Natural killer cell (primary cell): ENCODE results near the gene GRAMD2B. TPM values are rescaled to one million over a fixed set of nuclear protein-coding genes. Genes with fewer than 3 reads are reported as not detected.
A peak's percentile ranks its signal among the peaks of the same experiment; 100 is the strongest.

Experiments
- ATAC-seq, 3 donors: fragments of 150-1000 bp in 2 of 3; fragments of 200-7000 bp in 1 of 3; cut with Tn5 transposase; 1 replicate in 1 of 3; 2 replicates in 2 of 3; pipeline ENCODE4 v1.10.0; 2021; ENCODE audit warnings: mild to moderate bottlenecking in 2 of 3, moderate library complexity in 2 of 3
- DNase-seq, 2 donors: peaks; one replicate each; pipeline versions ENCODE4 v3.0.0 to v3.0.0-alpha.2; 2013 to 2021; ENCODE audit warnings: mixed read lengths in 1 of 2
- H3K27ac ChIP-seq: one replicate; pipeline ENCODE4 v1.5.1; 2013; ENCODE audit warnings: mild to moderate bottlenecking, low read length
- H3K27me3 ChIP-seq: one replicate; pipeline ENCODE4 v1.6.1; 2013; ENCODE audit warnings: low read length; ENCODE audit not compliant: control insufficient read depth, insufficient read depth
- H3K36me3 ChIP-seq: one replicate; pipeline ENCODE4 v1.6.1; 2013; ENCODE audit warnings: low read length; ENCODE audit not compliant: control insufficient read depth, insufficient read depth
- H3K4me1 ChIP-seq: one replicate; pipeline ENCODE4 v1.6.1; 2013; ENCODE audit warnings: low read length; ENCODE audit not compliant: control insufficient read depth, insufficient read depth
- H3K4me3 ChIP-seq: one replicate; pipeline ENCODE4 v1.5.1; 2013; ENCODE audit warnings: low read length
- H3K9me3 ChIP-seq: one replicate; pipeline ENCODE4 v1.6.1; 2013; ENCODE audit warnings: low read length; ENCODE audit not compliant: control insufficient read depth, insufficient read depth
- H3K27ac Mint-ChIP-seq, 2 donors: one replicate each; pipeline ENCODE4 v1.8.0; 2022; ENCODE audit warnings: mild to moderate bottlenecking in 2 of 2, mixed read lengths in 2 of 2, moderate library complexity in 1 of 2
- H3K27me3 Mint-ChIP-seq, 2 donors: one replicate each; pipeline ENCODE4 v1.8.0; 2022; ENCODE audit warnings: low read depth in 2 of 2, mixed read lengths in 2 of 2
- H3K36me3 Mint-ChIP-seq: one replicate; pipeline ENCODE4 v1.8.0; 2022; ENCODE audit warnings: mixed read lengths
- H3K4me1 Mint-ChIP-seq, 2 donors: one replicate each; pipeline ENCODE4 v1.8.0; 2022; ENCODE audit warnings: mixed read lengths in 2 of 2
- H3K4me3 Mint-ChIP-seq: one replicate; pipeline ENCODE4 v1.8.0; 2022; ENCODE audit warnings: mild to moderate bottlenecking, moderate library complexity, mixed read lengths
- H3K9me3 Mint-ChIP-seq, 2 donors: one replicate each; pipeline ENCODE4 v1.8.0; 2022; ENCODE audit warnings: mixed read lengths in 2 of 2
- WGBS: methylation state at CpG from one replicate; pipeline ENCODE4 v1.1.7; 2013; ENCODE audit warnings: missing lambda C conversion rate; ENCODE audit not compliant: insufficient coverage; 5-methylcytosine and 5-hydroxymethylcytosine counted together
- intact Hi-C: fragments of 100-400 bp; cut with micrococcal nuclease; formaldehyde crosslinking; loops from one replicate; pipeline ENCODE4 v1.14.2; 2022
- total RNA-seq, 4 donors: library from RNA; stranded (reverse); fragments of 120-200 nt in 1 of 4; gene quantifications; one replicate each; pipeline versions ENCODE4 v1.2.3 to v1.2.4, GENCODE V29; 2013 to 2022
- TF ChIP-seq, protein P1 (sequence below): fragments of 200-600 bp; IDR thresholded peaks from one replicate; pipeline ENCODE4 v1.8.0; 2022; ENCODE audit warnings: antibody characterized with exemption

GRAMD2B gene
- total RNA-seq, 3 donors from 2014 or later (not counting 1 experiment from before 2014, with no cell fraction given) = 9.2 to 15.4 (median 10.0) TPM

DNA sequence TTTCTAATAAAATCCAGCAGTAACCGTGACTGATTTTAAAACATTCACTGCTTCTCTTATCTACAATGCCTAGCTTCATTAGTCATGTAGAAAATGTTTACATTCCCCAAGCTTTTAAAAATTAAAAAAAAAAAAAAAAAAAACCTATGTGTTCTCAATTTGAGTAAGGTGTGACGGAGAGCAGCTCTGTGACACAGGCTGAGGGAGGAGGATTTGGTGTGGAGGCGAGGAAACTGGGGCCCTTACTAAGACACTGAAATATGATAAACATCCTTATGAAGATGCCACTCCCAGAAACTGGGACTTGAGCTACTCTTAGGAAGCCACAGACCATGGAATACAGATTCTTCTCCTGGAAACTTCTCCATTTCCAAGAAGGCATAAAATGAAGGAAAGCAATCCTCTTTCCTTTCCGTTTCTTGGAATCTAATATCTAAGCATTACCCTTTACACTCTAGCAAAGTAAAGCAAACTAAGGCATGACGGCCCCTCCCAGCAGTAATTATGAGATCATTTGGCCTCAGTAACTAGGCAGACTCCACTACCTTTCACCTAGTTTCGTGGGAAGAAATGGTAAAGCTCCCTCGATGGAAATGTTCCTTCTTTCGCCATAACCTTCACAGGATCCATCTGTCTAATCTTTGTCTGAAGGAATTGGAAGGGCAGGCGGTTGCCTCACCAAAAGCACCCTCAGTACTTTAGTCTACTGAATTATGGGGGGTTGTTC, 23.5 kb downstream of the GRAMD2B start:
- H3K36me3 ChIP-seq = no peaks in the 10 kb centered on the region
- no peaks in the 10 kb centered on the region for H3K27me3 ChIP-seq
- Mint-ChIP-seq H3K4me3 (no peak overlapping the region), H3K36me3 (no peaks in the 10 kb centered on the region), H3K4me1 (peaks cover 49 to 52% of the 10 kb centered on the region in 2 donors), H3K9me3 (no peaks in the 10 kb centered on the region), H3K27ac (peak overlapping the region in 1 of 2 donors; percentile 79), H3K27me3 (no peaks in the 10 kb centered on the region)
- intact Hi-C loops = no loop called here
- no peaks in the 10 kb centered on the region for H3K9me3 ChIP-seq
- peaks cover 18% of the 10 kb centered on the region for H3K4me1 ChIP-seq
- TF ChIP-seq, protein P1, sequence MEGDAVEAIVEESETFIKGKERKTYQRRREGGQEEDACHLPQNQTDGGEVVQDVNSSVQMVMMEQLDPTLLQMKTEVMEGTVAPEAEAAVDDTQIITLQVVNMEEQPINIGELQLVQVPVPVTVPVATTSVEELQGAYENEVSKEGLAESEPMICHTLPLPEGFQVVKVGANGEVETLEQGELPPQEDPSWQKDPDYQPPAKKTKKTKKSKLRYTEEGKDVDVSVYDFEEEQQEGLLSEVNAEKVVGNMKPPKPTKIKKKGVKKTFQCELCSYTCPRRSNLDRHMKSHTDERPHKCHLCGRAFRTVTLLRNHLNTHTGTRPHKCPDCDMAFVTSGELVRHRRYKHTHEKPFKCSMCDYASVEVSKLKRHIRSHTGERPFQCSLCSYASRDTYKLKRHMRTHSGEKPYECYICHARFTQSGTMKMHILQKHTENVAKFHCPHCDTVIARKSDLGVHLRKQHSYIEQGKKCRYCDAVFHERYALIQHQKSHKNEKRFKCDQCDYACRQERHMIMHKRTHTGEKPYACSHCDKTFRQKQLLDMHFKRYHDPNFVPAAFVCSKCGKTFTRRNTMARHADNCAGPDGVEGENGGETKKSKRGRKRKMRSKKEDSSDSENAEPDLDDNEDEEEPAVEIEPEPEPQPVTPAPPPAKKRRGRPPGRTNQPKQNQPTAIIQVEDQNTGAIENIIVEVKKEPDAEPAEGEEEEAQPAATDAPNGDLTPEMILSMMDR = no peak
- DNase-seq (peak in 1 of 2 donors; percentile 46), ATAC-seq (no peak)
- H3K4me3 ChIP-seq = no peak overlapping the region
- no peak overlapping the region for H3K27ac ChIP-seq
- WGBS = 91% methylated on average over 9 of the region's 9 CpGs

DNA sequence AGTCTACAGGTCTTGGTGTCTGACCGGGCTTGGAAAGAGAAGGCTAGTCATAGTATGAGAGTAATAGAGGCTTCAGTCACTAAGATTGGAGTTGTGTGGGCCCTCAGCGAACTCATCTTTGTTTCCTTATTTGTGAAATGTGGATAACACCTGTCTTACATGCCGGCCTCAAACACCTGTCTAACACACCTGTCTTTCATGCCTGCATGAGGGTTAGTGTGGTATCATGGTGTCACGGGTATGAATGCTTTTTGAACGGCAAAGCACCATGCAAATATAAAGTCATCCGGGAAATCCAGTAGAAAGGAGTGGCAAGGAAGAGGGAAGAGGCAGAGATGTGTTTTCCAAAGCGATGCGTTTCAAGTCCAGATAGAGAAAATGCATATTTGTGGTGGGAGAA, 25.5 kb downstream of the GRAMD2B start:
- Histone ChIP-seq H3K9me3 (no peaks in the 10 kb centered on the region), H3K4me1 (peaks cover 18% of the 10 kb centered on the region), H3K36me3 (no peaks in the 10 kb centered on the region), H3K4me3 (no peak overlapping the region), H3K27ac (no peak overlapping the region), H3K27me3 (no peaks in the 10 kb centered on the region)
- Mint-ChIP-seq H3K27ac (peak overlapping the region; percentile 100), H3K27me3 (no peaks in the 10 kb centered on the region), H3K36me3 (no peaks in the 10 kb centered on the region), H3K4me1 (peaks cover 47 to 49% of the 10 kb centered on the region in 2 donors), H3K9me3 (no peaks in the 10 kb centered on the region), H3K4me3 (peak overlapping the region; percentile 55)
- ATAC-seq (no peak), DNase-seq (no peak)
- WGBS = 92% methylated on average over 8 of the region's 8 CpGs
- TF ChIP-seq, protein P1 = no peak
- intact Hi-C loops = no loop called here

DNA sequence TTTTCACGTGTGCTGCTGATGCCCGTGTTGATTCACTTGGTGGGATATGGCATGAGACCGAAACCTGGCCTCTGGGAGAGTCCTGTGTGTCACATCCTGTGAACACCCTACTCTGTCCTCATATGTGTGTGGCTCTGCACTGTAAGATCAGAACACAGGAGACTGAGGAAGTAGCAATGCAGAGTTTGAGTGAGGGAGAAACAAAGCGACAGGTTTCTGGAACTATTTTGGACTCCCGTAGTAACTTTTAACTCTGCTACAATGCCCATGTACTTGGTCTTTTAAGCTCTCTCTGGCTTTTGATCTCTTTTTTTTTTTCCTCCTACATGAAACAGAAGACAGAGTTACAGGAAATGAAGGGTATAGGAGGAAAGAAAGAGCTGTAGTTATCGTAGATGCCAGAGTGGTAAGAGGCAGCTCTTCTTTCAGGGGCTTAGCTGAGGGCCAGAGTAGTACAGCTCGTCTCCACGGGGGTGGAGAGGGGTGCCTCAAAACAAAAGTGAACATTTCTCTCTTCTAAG, 26.6 kb downstream of the GRAMD2B start:
- H3K9me3 ChIP-seq = no peaks in the 10 kb centered on the region
- TF ChIP-seq, protein P1 = no peak
- H3K4me1 ChIP-seq = peaks cover 18% of the 10 kb centered on the region
- DNase-seq (peak; percentile 50 to 81), ATAC-seq (peak; percentile 78 to 91 (median 82))
- H3K27me3 ChIP-seq = no peaks in the 10 kb centered on the region
- peak overlapping the region; percentile 24 for H3K4me3 ChIP-seq
- H3K36me3 ChIP-seq = no peaks in the 10 kb centered on the region
- intact Hi-C loops = loop anchor here (1.0 to 2.0 kb wide), 2 partner anchors 27 to 151 kb away; partner anchors contain the start of genes GRAMD2B and PHAX
- no peaks in the 10 kb centered on the region for H3K27me3 Mint-ChIP-seq
- peak overlapping the region; percentile 100 for H3K27ac Mint-ChIP-seq
- H3K27ac ChIP-seq = peak overlapping the region; percentile 93
- peak overlapping the region; percentile 97 for H3K4me3 Mint-ChIP-seq
- peaks cover 41 to 47% of the 10 kb centered on the region in 2 donors for H3K4me1 Mint-ChIP-seq
- 29% methylated on average over 8 of the region's 8 CpGs for WGBS
- no peaks in the 10 kb centered on the region for H3K36me3 Mint-ChIP-seq
- H3K9me3 Mint-ChIP-seq = no peaks in the 10 kb centered on the region
